ENCODE data around the gene RTRAF. TPM values are rescaled to one million over a fixed set of nuclear protein-coding genes. Genes with fewer than 3 reads are reported as not detected.

Gene RTRAF
- total RNA-seq, 1 donor from 2014 or later, result 247 TPM

GRCh38 chr14:51954031-51954430, 35.3 kb upstream of the RTRAF start:
- no peak for DNase-seq (ENCODE audit: low spot score, unreplicated experiment)
- H3K4me1 Mint-ChIP-seq (ENCODE audit: low read depth), result no peaks in the 10 kb centered on the region
- no peak overlapping the region for H3K4me3 Mint-ChIP-seq (ENCODE audit: low read depth)
- no peak overlapping the region for H3K27ac Mint-ChIP-seq
- H3K27me3 Mint-ChIP-seq, result no peaks in the 10 kb centered on the region
- H3K36me3 Mint-ChIP-seq (ENCODE audit: insufficient read depth), result peaks cover 5% of the 10 kb centered on the region
- H3K9me3 Mint-ChIP-seq (ENCODE audit: low read depth), result peaks cover 16% of the 10 kb centered on the region
- no peak for TF ChIP-seq CTCF (IDR thresholded peaks at IDR 0.05; ENCODE audit: unreplicated experiment)

- H3K27ac Mint-ChIP-seq, result no peak overlapping the region
- no peaks in the 10 kb centered on the region for H3K27me3 Mint-ChIP-seq
- peaks cover 22% of the 10 kb centered on the region for H3K9me3 Mint-ChIP-seq (ENCODE audit: low read depth)
- no peak for TF ChIP-seq CTCF (IDR thresholded peaks at IDR 0.05; ENCODE audit: unreplicated experiment)
- H3K4me1 Mint-ChIP-seq (ENCODE audit: low read depth), result no peaks in the 10 kb centered on the region
- H3K4me3 Mint-ChIP-seq (ENCODE audit: low read depth), result no peak overlapping the region
- H3K36me3 Mint-ChIP-seq (ENCODE audit: insufficient read depth), result peaks cover 8% of the 10 kb centered on the region
- no peak for DNase-seq (ENCODE audit: low spot score, unreplicated experiment)
Observed at GRCh38 chr14:51954657-51955056, 34.7 kb upstream of the RTRAF start.

GRCh38 chr14:51957950-51958349, 31.4 kb upstream of the RTRAF start:
- peaks cover 29% of the 10 kb centered on the region for H3K9me3 Mint-ChIP-seq (ENCODE audit: low read depth)
- H3K4me3 Mint-ChIP-seq (ENCODE audit: low read depth), result no peak overlapping the region
- peaks cover 9% of the 10 kb centered on the region for H3K36me3 Mint-ChIP-seq (ENCODE audit: insufficient read depth)
- H3K27ac Mint-ChIP-seq, result no peak overlapping the region
- H3K27me3 Mint-ChIP-seq, result no peaks in the 10 kb centered on the region
- H3K4me1 Mint-ChIP-seq (ENCODE audit: low read depth), result peaks cover 7% of the 10 kb centered on the region
- no peak for TF ChIP-seq CTCF (IDR thresholded peaks at IDR 0.05; ENCODE audit: unreplicated experiment)
- no peak for DNase-seq (ENCODE audit: low spot score, unreplicated experiment)

- H3K4me3 Mint-ChIP-seq (ENCODE audit: low read depth), result no peak overlapping the region
- peaks cover 29% of the 10 kb centered on the region for H3K9me3 Mint-ChIP-seq (ENCODE audit: low read depth)
- peaks cover 9% of the 10 kb centered on the region for H3K36me3 Mint-ChIP-seq (ENCODE audit: insufficient read depth)
- H3K27ac Mint-ChIP-seq, result no peak overlapping the region
- H3K27me3 Mint-ChIP-seq, result no peaks in the 10 kb centered on the region
- H3K4me1 Mint-ChIP-seq (ENCODE audit: low read depth), result peaks cover 7% of the 10 kb centered on the region
- DNase-seq (ENCODE audit: low spot score, unreplicated experiment), result no peak
- TF ChIP-seq CTCF (IDR thresholded peaks at IDR 0.05; ENCODE audit: unreplicated experiment), result no peak
Observed at GRCh38 chr14:51959928-51960327, 29.4 kb upstream of the RTRAF start.

- Mint-ChIP-seq H3K4me3 (ENCODE audit: low read depth) (no peak overlapping the region), H3K9me3 (ENCODE audit: low read depth) (peaks cover 29% of the 10 kb centered on the region), H3K27ac (no peak overlapping the region), H3K27me3 (no peaks in the 10 kb centered on the region), H3K36me3 (ENCODE audit: insufficient read depth) (peaks cover 9% of the 10 kb centered on the region), H3K4me1 (ENCODE audit: low read depth) (peaks cover 7% of the 10 kb centered on the region)
- DNase-seq (ENCODE audit: low spot score, unreplicated experiment), result no peak
- TF ChIP-seq CTCF (IDR thresholded peaks at IDR 0.05; ENCODE audit: unreplicated experiment), result no peak
Observed at GRCh38 chr14:51960866-51961265, 28.5 kb upstream of the RTRAF start.
